ENCODE measurements around the gene TRPC4. TPM values are rescaled to one million over a fixed set of nuclear protein-coding genes. Genes with fewer than 3 reads are reported as not detected.

Gene TRPC4
- total RNA-seq, 2 experiments from 2014 or later: not detected

- intact Hi-C loops (cut with micrococcal nuclease): no loop called here
- Mint-ChIP-seq H3K9me3 (no peaks in the 10 kb centered on the region), H3K27ac (no peak overlapping the region), H3K36me3 (ENCODE audit: low read depth) (no peaks in the 10 kb centered on the region), H3K4me3 (no peak overlapping the region), H3K27me3 (ENCODE audit: low read depth) (no peaks in the 10 kb centered on the region), H3K4me1 (ENCODE audit: low read depth) (no peaks in the 10 kb centered on the region)
- DNase-seq: no peak
- CTCF ChIA-PET: no interaction called here
Measured at GRCh38 chr13:37751025-37751424, 118.5 kb downstream of the TRPC4 start.

GRCh38 chr13:37748913-37749312 lies 120.7 kb downstream of the TRPC4 start:
- intact Hi-C loops (cut with micrococcal nuclease): no loop called here
- Mint-ChIP-seq H3K4me1 (ENCODE audit: low read depth) (no peaks in the 10 kb centered on the region), H3K36me3 (ENCODE audit: low read depth) (no peaks in the 10 kb centered on the region), H3K27me3 (ENCODE audit: low read depth) (no peaks in the 10 kb centered on the region), H3K9me3 (no peaks in the 10 kb centered on the region), H3K27ac (no peak overlapping the region), H3K4me3 (no peak overlapping the region)
- DNase-seq: no peak
- CTCF ChIA-PET: no interaction called here

- CTCF ChIA-PET: no interaction called here
- Mint-ChIP-seq H3K36me3 (ENCODE audit: low read depth) (no peaks in the 10 kb centered on the region), H3K4me1 (ENCODE audit: low read depth) (no peaks in the 10 kb centered on the region), H3K9me3 (no peaks in the 10 kb centered on the region), H3K27ac (no peak overlapping the region), H3K4me3 (no peak overlapping the region), H3K27me3 (ENCODE audit: low read depth) (no peaks in the 10 kb centered on the region)
- intact Hi-C loops (cut with micrococcal nuclease): no loop called here
- DNase-seq: no peak
Measured at GRCh38 chr13:37747071-37747612, 122.4 kb downstream of the TRPC4 start.

- Mint-ChIP-seq H3K27ac (no peak overlapping the region), H3K36me3 (ENCODE audit: low read depth) (no peaks in the 10 kb centered on the region), H3K4me1 (ENCODE audit: low read depth) (no peaks in the 10 kb centered on the region), H3K9me3 (no peaks in the 10 kb centered on the region), H3K27me3 (ENCODE audit: low read depth) (no peaks in the 10 kb centered on the region), H3K4me3 (no peak overlapping the region)
- intact Hi-C loops (cut with micrococcal nuclease): no loop called here
- no peak for DNase-seq
- CTCF ChIA-PET: no interaction called here
Measured at GRCh38 chr13:37741536-37741935, 128.0 kb downstream of the TRPC4 start.

GRCh38 chr13:37736045-37736444 lies 133.5 kb downstream of the TRPC4 start:
- intact Hi-C loops (cut with micrococcal nuclease): no loop called here
- no peak for DNase-seq
- H3K9me3 Mint-ChIP-seq: no peaks in the 10 kb centered on the region
- H3K4me3 Mint-ChIP-seq: no peak overlapping the region
- H3K36me3 Mint-ChIP-seq (ENCODE audit: low read depth): no peaks in the 10 kb centered on the region
- H3K27ac Mint-ChIP-seq: no peak overlapping the region
- no peaks in the 10 kb centered on the region for H3K4me1 Mint-ChIP-seq (ENCODE audit: low read depth)
- H3K27me3 Mint-ChIP-seq (ENCODE audit: low read depth): no peaks in the 10 kb centered on the region
- CTCF ChIA-PET: no interaction called here

- intact Hi-C loops (cut with micrococcal nuclease): no loop called here
- no peak overlapping the region for H3K4me3 Mint-ChIP-seq
- H3K4me1 Mint-ChIP-seq (ENCODE audit: low read depth): no peaks in the 10 kb centered on the region
- no peaks in the 10 kb centered on the region for H3K9me3 Mint-ChIP-seq
- DNase-seq: no peak
- H3K27ac Mint-ChIP-seq: no peak overlapping the region
- CTCF ChIA-PET: no interaction called here
- H3K36me3 Mint-ChIP-seq (ENCODE audit: low read depth): no peaks in the 10 kb centered on the region
- H3K27me3 Mint-ChIP-seq (ENCODE audit: low read depth): no peaks in the 10 kb centered on the region
Measured at GRCh38 chr13:37735293-37735692, 134.3 kb downstream of the TRPC4 start.

GRCh38 chr13:37729876-37730275 lies 139.7 kb downstream of the TRPC4 start:
- H3K27ac Mint-ChIP-seq: no peak overlapping the region
- intact Hi-C loops (cut with micrococcal nuclease): no loop called here
- H3K4me1 Mint-ChIP-seq (ENCODE audit: low read depth): no peaks in the 10 kb centered on the region
- H3K9me3 Mint-ChIP-seq: peaks cover 2% of the 10 kb centered on the region
- DNase-seq: no peak
- H3K27me3 Mint-ChIP-seq (ENCODE audit: low read depth): no peaks in the 10 kb centered on the region
- H3K36me3 Mint-ChIP-seq (ENCODE audit: low read depth): no peaks in the 10 kb centered on the region
- H3K4me3 Mint-ChIP-seq: no peak overlapping the region
- CTCF ChIA-PET: no interaction called here

- H3K4me1 Mint-ChIP-seq (ENCODE audit: low read depth): no peaks in the 10 kb centered on the region
- H3K36me3 Mint-ChIP-seq (ENCODE audit: low read depth): no peaks in the 10 kb centered on the region
- no peak overlapping the region for H3K27ac Mint-ChIP-seq
- CTCF ChIA-PET: no interaction called here
- no peak for DNase-seq
- H3K9me3 Mint-ChIP-seq: no peaks in the 10 kb centered on the region
- no peaks in the 10 kb centered on the region for H3K27me3 Mint-ChIP-seq (ENCODE audit: low read depth)
- intact Hi-C loops (cut with micrococcal nuclease): no loop called here
- H3K4me3 Mint-ChIP-seq: no peak overlapping the region
Measured at GRCh38 chr13:37716420-37717195, 153.0 kb downstream of the TRPC4 start.

- Mint-ChIP-seq H3K4me1 (ENCODE audit: low read depth) (no peaks in the 10 kb centered on the region), H3K27ac (no peak overlapping the region), H3K4me3 (no peak overlapping the region), H3K36me3 (ENCODE audit: low read depth) (no peaks in the 10 kb centered on the region), H3K27me3 (ENCODE audit: low read depth) (no peaks in the 10 kb centered on the region), H3K9me3 (no peaks in the 10 kb centered on the region)
- intact Hi-C loops (cut with micrococcal nuclease): no loop called here
- no peak for DNase-seq
- CTCF ChIA-PET: interaction anchor here (0.6 kb wide), 1 partner anchor 1316 kb away, joined by 3 read pairs; no protein-coding TSS in a partner anchor
Measured at GRCh38 chr13:37715606-37716015, 154.0 kb downstream of the TRPC4 start.

- Mint-ChIP-seq H3K4me1 (ENCODE audit: low read depth) (no peaks in the 10 kb centered on the region), H3K4me3 (no peak overlapping the region), H3K36me3 (ENCODE audit: low read depth) (no peaks in the 10 kb centered on the region), H3K27ac (no peak overlapping the region), H3K9me3 (no peaks in the 10 kb centered on the region), H3K27me3 (ENCODE audit: low read depth) (no peaks in the 10 kb centered on the region)
- no peak for DNase-seq
- intact Hi-C loops (cut with micrococcal nuclease): no loop called here
- CTCF ChIA-PET: interaction anchor here (0.7 kb wide), 1 partner anchor 448 kb away, joined by 3 read pairs; no protein-coding TSS in a partner anchor
Measured at GRCh38 chr13:37709318-37709717, 160.3 kb downstream of the TRPC4 start.

- no peak overlapping the region for H3K4me3 Mint-ChIP-seq
- CTCF ChIA-PET: no interaction called here
- no peaks in the 10 kb centered on the region for H3K9me3 Mint-ChIP-seq
- intact Hi-C loops (cut with micrococcal nuclease): no loop called here
- H3K36me3 Mint-ChIP-seq (ENCODE audit: low read depth): no peaks in the 10 kb centered on the region
- no peaks in the 10 kb centered on the region for H3K27me3 Mint-ChIP-seq (ENCODE audit: low read depth)
- DNase-seq: no peak
- H3K27ac Mint-ChIP-seq: no peak overlapping the region
- H3K4me1 Mint-ChIP-seq (ENCODE audit: low read depth): no peaks in the 10 kb centered on the region
Measured at GRCh38 chr13:37707739-37708500, 161.7 kb downstream of the TRPC4 start.

- Mint-ChIP-seq H3K9me3 (no peaks in the 10 kb centered on the region), H3K27me3 (ENCODE audit: low read depth) (no peaks in the 10 kb centered on the region), H3K4me1 (ENCODE audit: low read depth) (no peaks in the 10 kb centered on the region), H3K27ac (no peak overlapping the region), H3K4me3 (no peak overlapping the region), H3K36me3 (ENCODE audit: low read depth) (no peaks in the 10 kb centered on the region)
- intact Hi-C loops (cut with micrococcal nuclease): no loop called here
- no peak for DNase-seq
- CTCF ChIA-PET: interaction anchor here (0.5 kb wide), 1 partner anchor 190 kb away, joined by 3 read pairs; no protein-coding TSS in a partner anchor
Measured at GRCh38 chr13:37706041-37706440, 163.5 kb downstream of the TRPC4 start.

GRCh38 chr13:37701972-37702371 lies 167.6 kb downstream of the TRPC4 start:
- CTCF ChIA-PET: no interaction called here
- H3K27ac Mint-ChIP-seq: no peak overlapping the region
- no peak overlapping the region for H3K4me3 Mint-ChIP-seq
- H3K27me3 Mint-ChIP-seq (ENCODE audit: low read depth): no peaks in the 10 kb centered on the region
- intact Hi-C loops (cut with micrococcal nuclease): no loop called here
- H3K4me1 Mint-ChIP-seq (ENCODE audit: low read depth): no peaks in the 10 kb centered on the region
- no peaks in the 10 kb centered on the region for H3K36me3 Mint-ChIP-seq (ENCODE audit: low read depth)
- H3K9me3 Mint-ChIP-seq: no peaks in the 10 kb centered on the region
- DNase-seq: no peak

Measured in activated naive CD4-positive, alpha-beta T cell treated with anti-CD3 and anti-CD28 coated beads for 36 hours (primary cell).